ENCODE measurements around the gene PDE5A. TPM values are rescaled to one million over a fixed set of nuclear protein-coding genes. Genes with fewer than 3 reads are reported as not detected.

The PDE5A gene
- polyA plus RNA-seq, 3 donors = 0.80 to 0.82 TPM; not detected in 1

DNA sequence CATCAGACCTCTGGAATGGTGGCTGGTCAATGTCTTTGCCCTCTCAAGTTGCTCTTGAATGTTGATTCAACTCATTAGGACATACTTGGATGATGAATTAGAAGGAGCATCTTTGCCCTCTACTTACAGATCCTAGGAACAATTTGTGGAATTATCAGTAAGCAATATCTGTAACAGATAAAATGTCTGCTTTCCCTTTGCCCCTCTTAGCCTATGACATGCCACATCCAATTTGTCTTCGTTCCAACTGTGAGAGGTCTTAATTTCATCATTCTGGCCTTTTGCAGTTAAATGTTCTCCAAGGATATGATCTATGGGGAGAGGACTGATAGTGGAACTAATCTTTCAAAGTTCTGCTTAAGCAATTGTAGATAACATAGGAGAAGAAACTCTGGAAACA is 148.3 kb downstream of the PDE5A start:
- peaks cover 0 to 1% (median 0%) of the 10 kb centered on the region in 3 donors for H3K27me3 Mint-ChIP-seq (ENCODE audit: low read depth in 3 of 3)

GRCh38 chr4:119479835-119480234 is 148.8 kb downstream of the PDE5A start:
- Histone ChIP-seq H3K4me3 (replicated peaks in 1 of 3; ENCODE audit: low read depth in 2 of 3, low read length in 3 of 3) (no peak overlapping the region), H3K79me2 (ENCODE audit: insufficient read depth, low read length) (no peaks in the 10 kb centered on the region), H3K9me3 (replicated peaks in 1 of 2; ENCODE audit: control insufficient read depth in 1 of 2, insufficient read depth in 1 of 2, low read length in 2 of 2) (peaks cover 0 to 5% of the 10 kb centered on the region in 2 donors), H2AFZ (ENCODE audit: insufficient read depth, low read depth, low read length, poor library complexity, severe bottlenecking) (no peak overlapping the region), H3K27ac (ENCODE audit: low read depth in 1 of 2, low read length in 2 of 2) (no peak overlapping the region), H3K4me1 (ENCODE audit: control insufficient read depth in 1 of 2, insufficient read depth in 2 of 2, low read length in 2 of 2) (no peaks in the 10 kb centered on the region), H4K20me1 (ENCODE audit: insufficient read depth, low read length) (no peaks in the 10 kb centered on the region), H3K36me3 (replicated peaks in 1 of 2; ENCODE audit: control insufficient read depth in 1 of 2, insufficient read depth in 2 of 2, low read length in 2 of 2) (peaks cover 21 to 79% of the 10 kb centered on the region in 2 donors), H3K4me2 (replicated peaks; ENCODE audit: extremely low read depth, low read length, poor library complexity, severe bottlenecking) (no peak overlapping the region), H3K27me3 (ENCODE audit: control insufficient read depth in 2 of 2, insufficient read depth in 2 of 2, low read length in 2 of 2) (no peaks in the 10 kb centered on the region), H3K9ac (ENCODE audit: insufficient read depth, low read length, poor library complexity, severe bottlenecking) (no peak overlapping the region)
- TF ChIP-seq CTCF (IDR thresholded peaks at IDR 0.05) = no peak
- intact Hi-C loops (cut with micrococcal nuclease) = no loop called here
- Mint-ChIP-seq H3K27ac (peak overlapping the region in 1 of 7 donors; percentile 21), H3K27me3 (ENCODE audit: low read depth in 3 of 3) (peaks cover 0 to 1% (median 0%) of the 10 kb centered on the region in 3 donors), H3K36me3 (peaks cover 42 to 64% of the 10 kb centered on the region in 2 donors), H3K4me1 (no peaks in the 10 kb centered on the region), H3K4me3 (no peak overlapping the region), H3K9me3 (peaks cover 3 to 28% (median 11%) of the 10 kb centered on the region in 7 donors)
- DNase-seq = no peak

More for the DNA sequence above, 148.3 kb downstream of the PDE5A start:
- Histone ChIP-seq H3K4me3 (replicated peaks in 1 of 3; ENCODE audit: low read depth in 2 of 3, low read length in 3 of 3) (no peak overlapping the region), H3K4me1 (ENCODE audit: control insufficient read depth in 1 of 2, insufficient read depth in 2 of 2, low read length in 2 of 2) (no peaks in the 10 kb centered on the region), H3K79me2 (ENCODE audit: insufficient read depth, low read length) (no peaks in the 10 kb centered on the region), H3K9ac (ENCODE audit: insufficient read depth, low read length, poor library complexity, severe bottlenecking) (no peak overlapping the region), H3K4me2 (replicated peaks; ENCODE audit: extremely low read depth, low read length, poor library complexity, severe bottlenecking) (no peak overlapping the region), H3K27me3 (ENCODE audit: control insufficient read depth in 2 of 2, insufficient read depth in 2 of 2, low read length in 2 of 2) (no peaks in the 10 kb centered on the region), H2AFZ (ENCODE audit: insufficient read depth, low read depth, low read length, poor library complexity, severe bottlenecking) (no peak overlapping the region), H3K36me3 (replicated peaks in 1 of 2; ENCODE audit: control insufficient read depth in 1 of 2, insufficient read depth in 2 of 2, low read length in 2 of 2) (peaks cover 21 to 75% of the 10 kb centered on the region in 2 donors), H3K27ac (ENCODE audit: low read depth in 1 of 2, low read length in 2 of 2) (no peak overlapping the region), H3K9me3 (replicated peaks in 1 of 2; ENCODE audit: control insufficient read depth in 1 of 2, insufficient read depth in 1 of 2, low read length in 2 of 2) (peaks cover 0 to 5% of the 10 kb centered on the region in 2 donors), H4K20me1 (ENCODE audit: insufficient read depth, low read length) (no peaks in the 10 kb centered on the region)
- Mint-ChIP-seq H3K4me1 (no peaks in the 10 kb centered on the region), H3K27ac (no peak overlapping the region), H3K36me3 (peaks cover 37 to 59% of the 10 kb centered on the region in 2 donors), H3K4me3 (no peak overlapping the region), H3K9me3 (peaks cover 3 to 32% (median 14%) of the 10 kb centered on the region in 7 donors)
- intact Hi-C loops (cut with micrococcal nuclease) = no loop called here
- DNase-seq = no peak
- TF ChIP-seq CTCF (IDR thresholded peaks at IDR 0.05) = no peak
- no CpG with 5 or more reads among the region's 1 CpG for WGBS (ENCODE audit: insufficient coverage)

Data from CD14-positive monocyte (primary cell).